ENCODE data around the gene CAMK2D.

The CAMK2D gene

GRCh38 chr4:113461281-113461680 is 300.3 kb downstream of the CAMK2D start:
- DNase-seq = no peak

- DNase-seq = no peak
Observed at GRCh38 chr4:113457886-113458285, 303.7 kb downstream of the CAMK2D start.

- DNase-seq = no peak
Observed at GRCh38 chr4:113457121-113457520, 304.4 kb downstream of the CAMK2D start.

- DNase-seq = no peak
Observed at GRCh38 chr4:113455061-113455460, 306.5 kb downstream of the CAMK2D start.

- DNase-seq = no peak
Observed at GRCh38 chr4:113452868-113453620, 308.5 kb downstream of the CAMK2D start.

GRCh38 chr4:113452152-113452551 is 309.4 kb downstream of the CAMK2D start:
- no peak for DNase-seq

GRCh38 chr4:113450295-113451080 is 311.1 kb downstream of the CAMK2D start:
- DNase-seq = no peak

GRCh38 chr4:113449410-113449974 is 312.0 kb downstream of the CAMK2D start:
- no peak for DNase-seq

- no peak for DNase-seq
Observed at GRCh38 chr4:113447769-113448168, 313.8 kb downstream of the CAMK2D start.

- no peak for DNase-seq
Observed at GRCh38 chr4:113447061-113447460, 314.5 kb downstream of the CAMK2D start.

GRCh38 chr4:113446019-113446418 is 315.5 kb downstream of the CAMK2D start:
- DNase-seq = no peak

GRCh38 chr4:113445286-113445685 is 316.3 kb downstream of the CAMK2D start:
- no peak for DNase-seq

GRCh38 chr4:113444386-113444785 is 317.2 kb downstream of the CAMK2D start:
- no peak for DNase-seq

- no peak for DNase-seq
Observed at GRCh38 chr4:113442826-113443225, 318.7 kb downstream of the CAMK2D start.

- no peak for DNase-seq
Observed at GRCh38 chr4:113440371-113440770, 321.2 kb downstream of the CAMK2D start.

- no peak for DNase-seq
Observed at GRCh38 chr4:113438596-113438995, 322.9 kb downstream of the CAMK2D start.

- DNase-seq = no peak
Observed at GRCh38 chr4:113437129-113437528, 324.4 kb downstream of the CAMK2D start.

- no peak for DNase-seq
Observed at GRCh38 chr4:113436360-113436759, 325.2 kb downstream of the CAMK2D start.

- DNase-seq = no peak
Observed at GRCh38 chr4:113435893-113436292, 325.6 kb downstream of the CAMK2D start.

- no peak for DNase-seq
Observed at GRCh38 chr4:113434247-113434587, 327.3 kb downstream of the CAMK2D start.

- DNase-seq = no peak
Observed at GRCh38 chr4:113433536-113434246, 327.8 kb downstream of the CAMK2D start.

GRCh38 chr4:113433116-113433515 is 328.4 kb downstream of the CAMK2D start:
- no peak for DNase-seq

- no peak for DNase-seq
Observed at GRCh38 chr4:113423631-113424030, 337.9 kb downstream of the CAMK2D start.
